AG09319 (cell line): Measurements from ENCODE around the gene PDCD4.

ENCODE experiments used
- DNase-seq: peaks from one replicate; pipeline ENCODE4 v3.0.0-alpha.2; 2010; ENCODE audit warnings: low read depth; ENCODE audit errors: extremely low read depth
- TF ChIP-seq, protein P1 (sequence below): IDR thresholded peaks from 2 replicates; pipeline ENCODE4 v1.5.1; 2011; ENCODE audit warnings: low read depth, mild to moderate bottlenecking, inconsistent platforms, low read length, moderate library complexity

The PDCD4 gene

GRCh38 chr10:110850099-110850498, 21.6 kb upstream of the PDCD4 start:
- no peak for DNase-seq

DNA sequence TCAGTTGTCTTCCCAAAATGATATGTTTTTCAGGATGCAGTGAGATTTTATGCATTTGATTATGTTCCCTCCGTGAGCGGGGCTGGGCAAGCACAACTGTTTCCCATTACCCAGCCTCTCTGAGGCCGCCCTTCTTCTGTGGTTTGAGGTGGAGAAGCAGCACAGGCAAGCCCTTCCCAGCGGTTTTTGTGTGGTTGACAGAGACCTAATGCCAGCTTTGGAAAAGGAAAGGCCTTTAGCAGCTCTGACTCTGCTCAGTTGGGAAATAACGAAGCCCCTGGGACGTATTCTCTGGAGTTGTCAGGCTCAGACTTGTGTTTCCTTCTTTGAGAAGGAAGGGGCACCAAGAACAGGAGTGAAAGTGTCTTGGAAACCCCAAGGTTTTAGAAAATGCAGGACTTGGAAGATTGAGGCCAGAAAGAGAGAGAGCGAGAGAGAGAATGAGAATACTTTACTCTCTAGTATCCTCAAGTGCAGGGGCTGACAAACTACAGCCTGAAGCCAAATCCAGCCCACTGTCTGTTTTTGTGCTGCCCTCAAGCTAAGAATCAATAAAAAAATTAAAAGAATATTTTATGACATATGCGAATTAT, 20.6 kb upstream of the PDCD4 start:
- TF ChIP-seq, protein P1, sequence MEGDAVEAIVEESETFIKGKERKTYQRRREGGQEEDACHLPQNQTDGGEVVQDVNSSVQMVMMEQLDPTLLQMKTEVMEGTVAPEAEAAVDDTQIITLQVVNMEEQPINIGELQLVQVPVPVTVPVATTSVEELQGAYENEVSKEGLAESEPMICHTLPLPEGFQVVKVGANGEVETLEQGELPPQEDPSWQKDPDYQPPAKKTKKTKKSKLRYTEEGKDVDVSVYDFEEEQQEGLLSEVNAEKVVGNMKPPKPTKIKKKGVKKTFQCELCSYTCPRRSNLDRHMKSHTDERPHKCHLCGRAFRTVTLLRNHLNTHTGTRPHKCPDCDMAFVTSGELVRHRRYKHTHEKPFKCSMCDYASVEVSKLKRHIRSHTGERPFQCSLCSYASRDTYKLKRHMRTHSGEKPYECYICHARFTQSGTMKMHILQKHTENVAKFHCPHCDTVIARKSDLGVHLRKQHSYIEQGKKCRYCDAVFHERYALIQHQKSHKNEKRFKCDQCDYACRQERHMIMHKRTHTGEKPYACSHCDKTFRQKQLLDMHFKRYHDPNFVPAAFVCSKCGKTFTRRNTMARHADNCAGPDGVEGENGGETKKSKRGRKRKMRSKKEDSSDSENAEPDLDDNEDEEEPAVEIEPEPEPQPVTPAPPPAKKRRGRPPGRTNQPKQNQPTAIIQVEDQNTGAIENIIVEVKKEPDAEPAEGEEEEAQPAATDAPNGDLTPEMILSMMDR = no peak
- DNase-seq = no peak

More at GRCh38 chr10:110850099-110850498, 21.6 kb upstream of the PDCD4 start:
- TF ChIP-seq, protein P1 = no peak

DNA sequence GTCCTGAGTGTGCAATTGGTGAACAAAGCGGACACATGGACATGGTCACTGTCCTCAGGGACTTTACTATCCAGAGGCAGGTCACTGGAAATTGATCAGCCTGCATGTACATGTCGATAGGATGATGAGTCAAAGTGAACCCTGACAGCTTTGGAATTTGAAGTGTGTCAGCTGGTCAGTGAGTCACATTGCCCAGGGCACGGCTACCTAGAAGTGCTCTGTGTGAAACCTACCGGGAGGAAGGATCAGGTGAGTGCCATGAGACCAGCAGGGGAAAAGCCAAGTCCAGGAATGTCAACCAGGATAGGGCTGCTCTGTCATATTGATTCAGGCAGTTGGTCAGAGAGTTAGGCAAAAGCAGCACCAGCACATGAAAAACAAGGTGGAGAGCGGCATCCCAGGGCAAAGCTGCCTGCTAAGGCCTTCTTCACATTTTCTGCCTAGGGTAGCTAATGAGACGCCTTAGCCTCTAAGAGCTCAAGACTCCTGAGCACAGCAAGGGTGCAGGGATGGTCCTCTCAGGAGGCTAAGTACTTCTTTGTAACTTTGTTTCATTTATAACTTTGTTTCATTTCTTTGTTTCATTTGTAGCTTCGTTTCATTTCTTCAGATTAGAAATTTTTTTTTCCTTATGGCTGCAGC, 19.4 kb upstream of the PDCD4 start:
- DNase-seq = no peak
- TF ChIP-seq, protein P1 = no peak

DNA sequence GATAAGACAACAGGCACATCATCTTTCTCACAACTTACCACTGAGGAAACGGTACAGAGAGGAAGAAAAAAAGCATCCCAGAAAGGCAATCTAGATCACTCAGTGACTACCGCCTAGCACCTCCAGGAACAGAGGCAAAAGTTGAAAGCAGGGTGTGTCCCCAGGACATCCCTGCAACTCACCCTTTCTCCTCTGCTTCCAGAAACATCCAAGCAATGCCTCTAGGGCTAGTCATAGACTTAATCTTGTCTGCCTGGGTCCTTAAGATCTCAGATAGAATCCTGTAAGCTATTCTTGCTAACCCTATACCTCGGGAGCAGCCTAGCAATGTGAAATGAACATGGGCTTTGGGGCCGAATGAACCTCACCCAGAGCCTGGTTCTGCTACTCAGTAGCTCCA, 18.8 kb upstream of the PDCD4 start:
- TF ChIP-seq, protein P1 = no peak
- DNase-seq = no peak

DNA sequence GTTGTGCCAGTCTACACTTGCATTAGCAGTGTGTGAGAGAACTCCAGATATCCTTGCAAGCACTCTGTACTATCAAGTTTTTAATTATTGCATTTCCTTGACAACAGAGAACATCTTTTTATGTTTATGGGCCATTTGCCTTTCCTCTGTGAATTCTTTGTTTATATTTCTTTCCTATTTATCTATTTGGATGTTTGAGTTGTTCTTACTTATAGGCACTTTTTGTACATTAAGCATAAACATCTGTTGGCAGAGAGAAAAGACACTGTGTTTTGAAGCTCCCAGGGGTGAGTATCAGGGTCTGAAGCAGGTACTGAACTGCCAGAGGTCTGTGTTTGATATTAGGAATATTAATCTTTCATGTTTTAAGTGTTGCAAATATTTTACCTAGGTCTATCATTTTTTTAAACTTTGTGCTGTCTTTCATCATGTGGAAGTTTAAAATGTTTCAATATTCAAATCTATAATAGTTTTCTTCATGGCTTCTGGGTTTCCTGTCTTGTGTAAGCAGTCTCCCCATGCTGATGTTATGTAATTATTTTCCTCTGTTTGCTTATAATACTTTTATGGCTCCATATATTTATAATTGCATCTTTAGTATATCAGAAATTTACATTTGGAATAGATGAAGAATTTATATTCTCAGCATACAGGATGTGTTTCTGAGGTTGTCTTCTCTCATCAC, 17.7 kb upstream of the PDCD4 start:
- TF ChIP-seq, protein P1 = no peak
- no peak for DNase-seq

DNA sequence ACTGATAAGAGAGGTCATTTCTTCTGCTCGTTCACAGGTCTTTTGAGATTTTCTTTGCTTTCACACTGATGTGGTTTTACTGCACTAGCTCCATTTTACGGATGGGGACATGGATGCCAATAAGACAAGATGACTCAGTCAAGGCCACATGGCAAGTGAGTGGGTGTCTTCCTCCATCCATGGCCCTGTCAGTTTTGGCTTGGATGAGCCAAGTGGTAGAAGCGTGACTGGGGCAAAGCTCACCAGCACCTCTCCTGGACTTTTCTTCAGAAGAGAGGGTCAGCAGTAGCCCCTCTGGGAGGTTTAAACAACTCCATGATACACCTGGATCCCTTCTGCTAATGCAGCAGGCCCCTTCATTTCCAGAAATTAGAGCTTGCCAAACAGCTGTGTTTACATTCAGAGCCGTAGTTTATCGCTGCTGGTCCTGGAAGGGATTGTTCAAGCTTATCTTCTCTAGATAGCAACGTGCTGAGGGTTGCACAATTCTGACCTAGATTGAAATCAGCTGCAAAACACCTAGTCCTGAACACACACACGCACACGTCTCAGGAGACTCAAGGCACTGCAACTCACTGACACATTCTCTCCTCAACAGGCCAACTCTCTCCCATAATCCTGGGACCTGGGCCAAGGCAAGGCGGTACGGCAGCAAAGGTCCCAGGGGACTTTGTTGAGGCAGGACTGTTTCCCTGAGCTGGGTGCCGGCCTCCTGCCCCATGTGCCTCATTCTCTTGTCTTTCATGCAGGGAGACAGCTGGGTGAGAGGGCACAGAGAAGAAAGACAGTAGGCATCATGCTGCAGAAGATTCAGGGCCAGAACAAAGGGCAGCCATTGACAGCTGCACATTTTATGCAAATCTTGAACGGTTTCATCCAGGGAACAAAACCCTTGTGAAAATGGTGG, 14.2 kb upstream of the PDCD4 start:
- DNase-seq = no peak
- TF ChIP-seq, protein P1 = no peak
